DND-41 (cell line): ENCODE measurements around the gene SOAT1.

ENCODE experiments used
- EZH2 ChIP-seq: IDR thresholded peaks from 3 replicates; pipeline ENCODE4 v1.6.1; 2012; ENCODE audit warnings: borderline replicate concordance, low read depth, mild to moderate bottlenecking, moderate library complexity, low read length, inconsistent platforms; ENCODE audit not compliant: severe bottlenecking
- TF ChIP-seq, protein P1 (sequence below): IDR thresholded peaks from 2 replicates; pipeline ENCODE4 v1.5.1; 2012; ENCODE audit warnings: borderline replicate concordance, low read length, moderate library complexity, mild to moderate bottlenecking; ENCODE audit not compliant: poor library complexity, severe bottlenecking; ENCODE audit errors: extremely low read depth

DNA sequence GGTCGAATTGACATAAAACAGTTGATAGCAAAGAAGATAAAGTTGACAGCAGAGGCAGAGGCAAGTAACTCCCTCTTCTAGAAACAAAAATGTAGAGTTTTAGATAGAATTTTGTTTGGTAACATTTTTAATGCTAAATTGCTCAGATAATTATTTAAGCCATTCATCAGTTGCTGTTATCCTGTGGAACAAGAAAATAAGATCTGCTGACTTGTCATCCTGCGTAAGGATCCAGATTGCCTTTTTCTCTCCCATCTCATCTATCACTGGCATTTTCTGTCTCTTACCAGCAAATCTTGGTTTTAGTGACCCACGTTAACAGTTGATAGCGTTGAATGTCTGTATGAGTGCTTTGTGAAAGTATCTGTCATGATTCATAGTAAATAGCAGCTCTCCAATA lies 29.8 kb downstream of the SOAT1 start:
- TF ChIP-seq, protein P1, sequence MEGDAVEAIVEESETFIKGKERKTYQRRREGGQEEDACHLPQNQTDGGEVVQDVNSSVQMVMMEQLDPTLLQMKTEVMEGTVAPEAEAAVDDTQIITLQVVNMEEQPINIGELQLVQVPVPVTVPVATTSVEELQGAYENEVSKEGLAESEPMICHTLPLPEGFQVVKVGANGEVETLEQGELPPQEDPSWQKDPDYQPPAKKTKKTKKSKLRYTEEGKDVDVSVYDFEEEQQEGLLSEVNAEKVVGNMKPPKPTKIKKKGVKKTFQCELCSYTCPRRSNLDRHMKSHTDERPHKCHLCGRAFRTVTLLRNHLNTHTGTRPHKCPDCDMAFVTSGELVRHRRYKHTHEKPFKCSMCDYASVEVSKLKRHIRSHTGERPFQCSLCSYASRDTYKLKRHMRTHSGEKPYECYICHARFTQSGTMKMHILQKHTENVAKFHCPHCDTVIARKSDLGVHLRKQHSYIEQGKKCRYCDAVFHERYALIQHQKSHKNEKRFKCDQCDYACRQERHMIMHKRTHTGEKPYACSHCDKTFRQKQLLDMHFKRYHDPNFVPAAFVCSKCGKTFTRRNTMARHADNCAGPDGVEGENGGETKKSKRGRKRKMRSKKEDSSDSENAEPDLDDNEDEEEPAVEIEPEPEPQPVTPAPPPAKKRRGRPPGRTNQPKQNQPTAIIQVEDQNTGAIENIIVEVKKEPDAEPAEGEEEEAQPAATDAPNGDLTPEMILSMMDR: no peak
- no peak for TF ChIP-seq EZH2
